ENCODE data around the gene FEM1C.

The FEM1C gene

DNA sequence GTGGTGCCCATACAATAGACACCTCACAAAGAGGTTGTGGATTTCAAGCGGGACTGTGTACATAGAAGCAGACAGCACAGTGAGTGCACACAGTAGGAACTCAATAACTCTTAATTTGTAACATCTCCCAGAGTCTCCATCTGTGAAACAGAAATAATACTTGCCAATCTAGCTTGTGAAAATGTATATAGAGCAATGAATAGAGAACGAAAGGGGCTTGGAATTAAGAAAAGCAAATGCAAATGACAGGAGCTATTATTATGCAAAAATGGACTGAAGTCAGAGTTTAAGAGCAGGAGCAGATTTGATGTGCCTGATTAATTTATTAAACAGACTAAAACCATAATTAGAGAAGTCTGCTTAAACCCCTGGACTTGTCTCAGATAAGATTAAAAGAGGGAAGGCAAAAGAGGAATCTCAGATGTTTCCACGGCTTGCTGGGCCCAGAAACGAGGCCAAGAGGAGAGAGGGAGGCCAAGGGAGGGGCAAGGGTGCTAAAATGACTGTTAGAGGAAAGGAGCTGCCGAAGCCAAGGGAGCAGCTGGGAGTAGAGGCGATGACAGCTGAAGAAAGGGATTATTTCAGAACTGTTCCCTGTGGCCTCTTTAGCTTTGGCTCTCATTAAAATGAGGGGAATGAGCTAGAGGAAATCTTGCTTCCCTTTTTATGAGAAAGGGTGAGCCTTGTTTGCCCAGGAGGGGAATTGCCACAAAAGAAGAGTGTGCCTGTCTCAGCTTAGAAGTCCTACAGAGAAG is 72.1 kb downstream of the FEM1C start:
- no peak for DNase-seq

DNA sequence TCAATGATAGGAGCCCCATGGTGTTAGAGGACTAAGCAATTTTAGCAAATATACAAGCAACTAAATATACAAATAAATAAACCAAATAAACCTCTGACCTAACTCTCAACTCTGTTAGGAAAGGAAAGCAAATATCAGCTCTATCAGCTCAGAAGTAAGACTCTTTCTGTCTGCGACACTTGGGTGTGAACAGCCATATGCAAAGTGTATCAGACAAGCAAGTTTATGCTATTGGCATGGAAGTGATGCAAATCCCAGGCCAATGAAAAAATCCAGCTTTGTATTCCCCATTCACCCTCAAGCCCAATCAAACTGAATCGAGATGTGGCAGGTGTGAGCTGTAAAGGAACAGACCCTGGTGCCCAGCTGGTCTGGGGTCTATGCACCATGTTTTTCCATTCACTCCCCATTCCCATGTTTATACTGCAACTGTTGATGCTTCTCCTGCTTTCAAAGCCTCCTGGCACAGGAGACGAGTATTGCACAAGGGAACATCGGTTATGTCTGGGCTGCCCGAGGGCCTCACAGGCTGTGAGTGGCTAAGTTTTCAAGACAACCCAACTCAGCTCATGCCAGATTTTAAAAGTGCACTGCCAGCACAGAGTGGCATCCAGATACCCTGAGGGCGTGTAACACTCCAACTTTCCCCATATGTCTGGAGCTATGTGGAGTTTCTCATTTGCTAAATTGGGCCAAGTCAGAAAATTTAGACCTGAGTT is 73.1 kb downstream of the FEM1C start:
- DNase-seq: no peak

DNA sequence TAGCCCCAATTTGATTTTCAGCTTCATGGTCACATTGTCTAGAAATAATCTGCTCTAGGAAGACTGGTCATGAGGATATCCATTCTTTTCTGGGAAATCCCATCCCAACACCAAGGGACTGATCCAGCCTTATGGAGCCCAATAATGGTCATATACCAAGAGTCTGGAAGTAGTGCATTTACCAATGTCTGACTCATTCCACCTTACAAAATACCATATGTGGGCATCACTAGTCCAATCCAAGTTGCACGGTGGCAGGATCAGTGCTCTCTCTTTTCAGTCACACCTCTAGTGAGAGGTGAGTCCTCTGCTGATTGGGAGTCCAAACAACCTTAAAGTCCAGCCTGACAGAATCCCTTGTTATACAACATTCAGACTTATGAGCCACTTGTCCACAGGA is 73.7 kb downstream of the FEM1C start:
- DNase-seq: no peak
